ENCODE data around the gene PNMA5. TPM values are rescaled to one million over a fixed set of nuclear protein-coding genes. Genes with fewer than 3 reads are reported as not detected.
"Not testable (repeated sequence)": the region's sequence is repeated elsewhere in the genome, so short reads cannot be mapped to it uniquely, and the experiment has no call there.

PNMA5 gene
- polyA plus RNA-seq, 1 of the 3 experiments (the other 2 are of a cell fraction), result not detected

DNA sequence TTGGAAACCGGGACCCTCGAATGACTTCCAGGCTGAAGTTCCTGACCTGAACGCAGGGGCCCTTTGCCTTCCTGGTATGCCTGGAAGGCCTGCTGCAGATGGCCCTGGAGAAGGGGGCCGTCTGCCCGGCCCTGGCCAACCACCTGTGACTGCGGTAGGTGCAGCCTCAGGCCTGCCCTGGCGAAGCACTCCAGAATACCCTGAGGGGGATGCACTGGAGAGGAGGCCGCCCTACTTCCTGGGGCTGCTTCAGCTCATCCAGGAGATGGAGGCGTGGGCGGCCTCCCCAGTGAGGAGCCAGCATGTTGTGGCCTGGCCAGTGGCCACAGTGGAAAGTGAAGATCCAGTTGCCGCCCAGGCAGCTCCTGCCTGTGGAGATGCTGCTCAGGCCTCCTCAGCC lies 36.0 kb upstream of the PNMA5 start:
- Histone ChIP-seq H3K4me3 (ENCODE audit: low read depth in 2 of 2, low read length in 1 of 2) (no peak overlapping the region), H3K79me2 (ENCODE audit: insufficient read depth) (no peaks in the 10 kb centered on the region), H3K4me1 (ENCODE audit: control insufficient read depth in 1 of 2, insufficient read depth in 2 of 2, low read depth in 1 of 2, low read length in 1 of 2) (no peaks in the 10 kb centered on the region; a peak in 1 of 4 replicates), H3K4me2 (no peak overlapping the region), H3K9me2 (no peaks in the 10 kb centered on the region), H3K9me3 (no peaks in the 10 kb centered on the region), H3K9ac (no peak overlapping the region), H3K36me3 (replicated peaks in 1 of 2; ENCODE audit: control insufficient read depth in 1 of 2, insufficient read depth in 2 of 2, low read length in 1 of 2) (no peaks in the 10 kb centered on the region), H4K20me1 (ENCODE audit: insufficient read depth) (no peaks in the 10 kb centered on the region), H3K27ac (ENCODE audit: low read depth in 2 of 2, low read length in 1 of 2) (no peak overlapping the region), H2AFZ (ENCODE audit: low read depth) (no peak overlapping the region), H3F3A (replicated peaks; ENCODE audit: insufficient read depth) (no peaks in the 10 kb centered on the region), H3K27me3 (ENCODE audit: insufficient read depth) (peaks cover 22% of the 10 kb centered on the region)
- DNase-seq, result no peak
- 52% methylated on average over 4 of the region's 11 CpGs for WGBS (ENCODE audit: low lambda C conversion rate)
- no peak for TF ChIP-seq CHD2 (IDR thresholded peaks at IDR 0.05; ENCODE audit: low read length, partially characterized antibody)
- TF ChIP-seq RAD21 (IDR thresholded peaks at IDR 0.05; ENCODE audit: low read length), result no peak
- no peak for TF ChIP-seq ELF1 (IDR thresholded peaks at IDR 0.05)
- TF ChIP-seq SMC3 (IDR thresholded peaks at IDR 0.05; ENCODE audit: low read depth, low read length), result no peak
- no peak for TF ChIP-seq TCF12 (IDR thresholded peaks at IDR 0.05)
- TF ChIP-seq, protein P1, sequence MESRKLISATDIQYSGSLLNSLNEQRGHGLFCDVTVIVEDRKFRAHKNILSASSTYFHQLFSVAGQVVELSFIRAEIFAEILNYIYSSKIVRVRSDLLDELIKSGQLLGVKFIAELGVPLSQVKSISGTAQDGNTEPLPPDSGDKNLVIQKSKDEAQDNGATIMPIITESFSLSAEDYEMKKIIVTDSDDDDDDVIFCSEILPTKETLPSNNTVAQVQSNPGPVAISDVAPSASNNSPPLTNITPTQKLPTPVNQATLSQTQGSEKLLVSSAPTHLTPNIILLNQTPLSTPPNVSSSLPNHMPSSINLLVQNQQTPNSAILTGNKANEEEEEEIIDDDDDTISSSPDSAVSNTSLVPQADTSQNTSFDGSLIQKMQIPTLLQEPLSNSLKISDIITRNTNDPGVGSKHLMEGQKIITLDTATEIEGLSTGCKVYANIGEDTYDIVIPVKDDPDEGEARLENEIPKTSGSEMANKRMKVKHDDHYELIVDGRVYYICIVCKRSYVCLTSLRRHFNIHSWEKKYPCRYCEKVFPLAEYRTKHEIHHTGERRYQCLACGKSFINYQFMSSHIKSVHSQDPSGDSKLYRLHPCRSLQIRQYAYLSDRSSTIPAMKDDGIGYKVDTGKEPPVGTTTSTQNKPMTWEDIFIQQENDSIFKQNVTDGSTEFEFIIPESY (IDR thresholded peaks at IDR 0.05; ENCODE audit: borderline replicate concordance, low read depth), result no peak
- CTCF ChIA-PET, result interaction anchor here (1.3 kb wide), 1 partner anchor 88 kb away, joined by 3 read pairs; no protein-coding TSS in a partner anchor
- POLR2A ChIA-PET, result no interaction called here

DNA sequence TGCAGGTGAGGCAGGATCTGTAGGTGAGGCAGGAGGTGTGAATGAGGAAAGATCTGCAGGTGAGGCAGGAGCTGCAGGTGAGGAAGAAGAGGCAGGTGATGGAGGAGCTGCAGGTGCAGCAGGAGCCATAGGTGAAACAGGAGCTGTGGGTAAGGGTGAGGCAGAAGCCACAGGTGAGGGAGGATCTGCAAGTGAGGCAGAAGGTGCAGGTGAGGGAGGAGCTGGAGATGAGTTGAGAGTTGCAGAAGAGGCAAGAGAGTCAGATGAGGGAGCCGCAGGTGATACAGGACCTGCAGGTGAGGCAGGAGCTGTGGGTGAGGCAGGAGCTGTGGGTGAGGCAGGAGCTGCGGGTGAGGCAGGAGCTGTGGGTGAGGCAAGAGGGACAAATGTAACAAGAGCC lies 35.2 kb upstream of the PNMA5 start:
- Histone ChIP-seq H3K4me2 (no peak overlapping the region), H3K4me3 (ENCODE audit: low read depth in 2 of 2, low read length in 1 of 2) (no peak overlapping the region), H3K36me3 (replicated peaks in 1 of 2; ENCODE audit: control insufficient read depth in 1 of 2, insufficient read depth in 2 of 2, low read length in 1 of 2) (no peaks in the 10 kb centered on the region), H3K9me3 (no peaks in the 10 kb centered on the region), H3K27me3 (ENCODE audit: insufficient read depth) (peaks cover 22% of the 10 kb centered on the region), H4K20me1 (ENCODE audit: insufficient read depth) (no peaks in the 10 kb centered on the region), H3F3A (replicated peaks; ENCODE audit: insufficient read depth) (no peaks in the 10 kb centered on the region), H3K9ac (no peak overlapping the region), H3K79me2 (ENCODE audit: insufficient read depth) (no peaks in the 10 kb centered on the region), H3K9me2 (no peaks in the 10 kb centered on the region), H2AFZ (ENCODE audit: low read depth) (no peak overlapping the region), H3K4me1 (ENCODE audit: control insufficient read depth in 1 of 2, insufficient read depth in 2 of 2, low read depth in 1 of 2, low read length in 1 of 2) (no peaks in the 10 kb centered on the region; a peak in 1 of 4 replicates), H3K27ac (ENCODE audit: low read depth in 2 of 2, low read length in 1 of 2) (no peak overlapping the region)
- TF ChIP-seq, protein P2, sequence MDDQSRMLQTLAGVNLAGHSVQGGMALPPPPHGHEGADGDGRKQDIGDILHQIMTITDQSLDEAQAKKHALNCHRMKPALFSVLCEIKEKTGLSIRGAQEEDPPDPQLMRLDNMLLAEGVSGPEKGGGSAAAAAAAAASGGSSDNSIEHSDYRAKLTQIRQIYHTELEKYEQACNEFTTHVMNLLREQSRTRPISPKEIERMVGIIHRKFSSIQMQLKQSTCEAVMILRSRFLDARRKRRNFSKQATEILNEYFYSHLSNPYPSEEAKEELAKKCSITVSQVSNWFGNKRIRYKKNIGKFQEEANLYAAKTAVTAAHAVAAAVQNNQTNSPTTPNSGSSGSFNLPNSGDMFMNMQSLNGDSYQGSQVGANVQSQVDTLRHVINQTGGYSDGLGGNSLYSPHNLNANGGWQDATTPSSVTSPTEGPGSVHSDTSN (IDR thresholded peaks at IDR 0.05), result no peak
- TF ChIP-seq TEAD4 (IDR thresholded peaks at IDR 0.05; ENCODE audit: borderline replicate concordance, insufficient read depth) (no peak), NFIC (IDR thresholded peaks at IDR 0.05; ENCODE audit: borderline replicate concordance) (no peak), YY1 (IDR thresholded peaks at IDR 0.05; ENCODE audit: low read depth) (no peak), RXRA (IDR thresholded peaks at IDR 0.05; ENCODE audit: borderline replicate concordance, low read depth) (no peak), SMC3 (IDR thresholded peaks at IDR 0.05; ENCODE audit: low read depth, low read length) (no peak), RAD21 (IDR thresholded peaks at IDR 0.05; ENCODE audit: low read length) (no peak), ELF1 (IDR thresholded peaks at IDR 0.05) (no peak)
- TF ChIP-seq, protein P3, sequence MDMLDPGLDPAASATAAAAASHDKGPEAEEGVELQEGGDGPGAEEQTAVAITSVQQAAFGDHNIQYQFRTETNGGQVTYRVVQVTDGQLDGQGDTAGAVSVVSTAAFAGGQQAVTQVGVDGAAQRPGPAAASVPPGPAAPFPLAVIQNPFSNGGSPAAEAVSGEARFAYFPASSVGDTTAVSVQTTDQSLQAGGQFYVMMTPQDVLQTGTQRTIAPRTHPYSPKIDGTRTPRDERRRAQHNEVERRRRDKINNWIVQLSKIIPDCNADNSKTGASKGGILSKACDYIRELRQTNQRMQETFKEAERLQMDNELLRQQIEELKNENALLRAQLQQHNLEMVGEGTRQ (IDR thresholded peaks at IDR 0.05; ENCODE audit: borderline replicate concordance, low read depth, low read length), result no peak
- TF ChIP-seq, protein P4, sequence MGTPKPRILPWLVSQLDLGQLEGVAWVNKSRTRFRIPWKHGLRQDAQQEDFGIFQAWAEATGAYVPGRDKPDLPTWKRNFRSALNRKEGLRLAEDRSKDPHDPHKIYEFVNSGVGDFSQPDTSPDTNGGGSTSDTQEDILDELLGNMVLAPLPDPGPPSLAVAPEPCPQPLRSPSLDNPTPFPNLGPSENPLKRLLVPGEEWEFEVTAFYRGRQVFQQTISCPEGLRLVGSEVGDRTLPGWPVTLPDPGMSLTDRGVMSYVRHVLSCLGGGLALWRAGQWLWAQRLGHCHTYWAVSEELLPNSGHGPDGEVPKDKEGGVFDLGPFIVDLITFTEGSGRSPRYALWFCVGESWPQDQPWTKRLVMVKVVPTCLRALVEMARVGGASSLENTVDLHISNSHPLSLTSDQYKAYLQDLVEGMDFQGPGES (IDR thresholded peaks at IDR 0.05; ENCODE audit: low read depth, low read length), result no peak
- CTCF ChIA-PET, result interaction anchor here (1.3 to 1.4 kb wide), 2 partner anchors 88 to 640 kb away, joined by 3 read pairs; no protein-coding TSS in a partner anchor
- POLR2A ChIA-PET, result no interaction called here
- WGBS (ENCODE audit: low lambda C conversion rate), result 31% methylated on average over 2 of the region's 2 CpGs
- no peak for DNase-seq

DNA sequence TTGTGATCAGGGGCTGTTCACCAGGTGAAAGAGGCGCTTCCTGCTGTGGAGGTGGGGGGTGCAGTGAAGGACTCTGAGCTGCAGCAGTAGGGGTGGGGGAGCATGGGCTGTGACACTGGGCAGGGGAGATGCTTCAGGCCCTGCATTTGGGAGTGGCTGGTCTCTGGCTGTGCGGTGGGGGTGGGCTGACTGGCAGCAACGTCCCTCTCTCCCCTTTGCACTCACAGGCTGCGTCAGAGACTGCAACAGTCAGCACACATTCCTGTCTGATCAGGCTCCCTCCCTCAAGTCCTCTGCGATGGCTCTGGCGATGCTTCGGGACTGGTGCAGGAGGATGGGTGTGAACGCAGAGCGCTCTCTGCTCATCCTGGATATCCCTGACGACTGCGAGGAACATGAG lies 34.6 kb upstream of the PNMA5 start:
- H3K27ac ChIP-seq (ENCODE audit: low read depth in 2 of 2, low read length in 1 of 2); H3K4me1 ChIP-seq (ENCODE audit: control insufficient read depth in 1 of 2, insufficient read depth in 2 of 2, low read depth in 1 of 2, low read length in 1 of 2); H2AFZ ChIP-seq (ENCODE audit: low read depth); H3K4me3 ChIP-seq (ENCODE audit: low read depth in 2 of 2, low read length in 1 of 2); H4K20me1 ChIP-seq (ENCODE audit: insufficient read depth); H3F3A ChIP-seq (replicated peaks; ENCODE audit: insufficient read depth); H3K9ac ChIP-seq; H3K9me2 ChIP-seq; H3K36me3 ChIP-seq (replicated peaks in 1 of 2; ENCODE audit: control insufficient read depth in 1 of 2, insufficient read depth in 2 of 2, low read length in 1 of 2); DNase-seq; H3K9me3 ChIP-seq; POLR2A ChIA-PET; H3K79me2 ChIP-seq (ENCODE audit: insufficient read depth); H3K4me2 ChIP-seq: not testable (repeated sequence)
- CTCF ChIA-PET, result interaction anchor here (1.3 to 1.4 kb wide), 2 partner anchors 87 to 640 kb away, joined by 3 read pairs; no protein-coding TSS in a partner anchor
- 60% methylated on average over 1 of the region's 11 CpGs for WGBS (ENCODE audit: low lambda C conversion rate)
- peaks cover 22% of the 10 kb centered on the region for H3K27me3 ChIP-seq (ENCODE audit: insufficient read depth)
